ENCODE results near the gene BBS1.

Gene BBS1

DNA sequence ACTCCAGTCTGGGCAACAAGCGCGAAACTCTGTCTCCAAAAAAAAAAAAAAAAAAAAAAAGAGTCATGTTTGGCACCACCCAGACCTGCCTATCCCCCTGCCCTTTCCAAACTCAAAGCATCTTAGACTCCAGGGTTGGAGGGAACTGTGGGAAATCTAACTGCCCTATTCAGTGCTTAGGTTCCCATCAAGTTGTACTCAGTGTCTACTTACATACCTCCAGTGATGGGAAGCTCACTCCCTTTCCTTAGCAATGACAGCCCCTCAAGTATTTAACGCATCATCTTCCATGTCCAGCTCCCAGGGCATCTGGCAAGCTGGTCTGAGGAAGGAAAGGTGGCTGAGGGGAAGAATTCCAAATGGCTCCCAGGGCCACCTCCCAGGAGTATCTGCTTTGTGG is 39.3 kb downstream of the BBS1 start:
- DNase-seq (ENCODE audit: low read depth) = no peak

DNA sequence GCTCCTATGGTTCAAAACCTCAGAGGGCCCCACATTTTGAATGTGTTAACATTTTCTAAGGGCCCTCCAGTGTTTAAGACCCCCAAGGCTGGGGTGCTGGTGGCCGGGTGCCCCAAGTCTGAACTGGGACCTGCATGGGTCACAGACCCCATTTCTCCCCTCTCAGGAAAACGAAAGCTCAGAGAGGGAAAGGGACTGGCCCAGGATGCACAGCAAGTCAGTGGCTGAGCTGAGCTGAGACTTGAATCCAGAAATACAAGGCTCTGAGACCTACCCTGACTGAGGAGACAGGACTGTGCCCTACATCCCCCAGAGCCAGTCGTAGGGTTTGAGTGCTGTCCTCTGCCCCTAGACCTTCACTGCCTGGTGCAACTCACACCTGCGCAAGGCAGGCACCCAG is 40.5 kb downstream of the BBS1 start:
- no peak for DNase-seq (ENCODE audit: low read depth)

DNA sequence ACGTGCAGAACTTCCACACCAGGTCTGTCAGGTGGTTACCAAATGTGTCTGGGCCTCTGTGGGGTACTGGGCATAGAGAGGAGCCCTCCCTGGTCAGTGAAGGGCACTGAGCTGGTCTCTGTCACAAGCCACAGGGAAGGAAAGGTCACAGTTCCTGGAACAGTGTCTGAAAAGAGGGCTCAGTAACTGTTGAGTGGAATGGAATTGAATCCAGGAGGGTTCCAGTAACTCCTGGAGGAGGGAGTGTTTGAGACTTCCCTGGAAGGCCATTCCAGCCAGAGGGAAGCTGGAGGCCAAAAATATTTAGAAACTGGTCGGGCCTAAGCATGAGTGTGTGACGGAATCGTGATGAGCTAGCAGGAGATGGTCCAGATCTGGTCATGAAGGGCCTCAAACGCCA is 44.2 kb downstream of the BBS1 start:
- DNase-seq (ENCODE audit: low read depth) = no peak

DNA sequence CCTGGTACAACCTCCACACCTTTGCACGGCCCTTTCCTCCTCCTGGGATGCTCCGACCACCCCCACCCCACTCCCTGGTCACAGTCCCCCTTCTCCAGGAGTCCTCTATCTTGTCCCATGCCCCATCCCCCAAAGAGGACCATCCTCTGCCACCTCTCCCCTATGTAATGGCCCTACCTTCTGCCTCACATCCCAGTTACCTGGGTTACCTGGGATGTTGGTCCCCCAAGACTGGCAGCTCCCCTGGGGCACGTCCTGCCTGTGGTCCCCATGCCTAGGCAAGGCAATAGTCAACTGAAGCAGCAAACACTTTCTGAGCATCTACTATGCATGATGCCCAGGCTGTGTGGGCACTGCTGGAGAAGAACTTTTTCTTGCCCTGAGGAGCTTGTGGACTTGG is 45.0 kb downstream of the BBS1 start:
- DNase-seq (ENCODE audit: low read depth) = no peak

DNA sequence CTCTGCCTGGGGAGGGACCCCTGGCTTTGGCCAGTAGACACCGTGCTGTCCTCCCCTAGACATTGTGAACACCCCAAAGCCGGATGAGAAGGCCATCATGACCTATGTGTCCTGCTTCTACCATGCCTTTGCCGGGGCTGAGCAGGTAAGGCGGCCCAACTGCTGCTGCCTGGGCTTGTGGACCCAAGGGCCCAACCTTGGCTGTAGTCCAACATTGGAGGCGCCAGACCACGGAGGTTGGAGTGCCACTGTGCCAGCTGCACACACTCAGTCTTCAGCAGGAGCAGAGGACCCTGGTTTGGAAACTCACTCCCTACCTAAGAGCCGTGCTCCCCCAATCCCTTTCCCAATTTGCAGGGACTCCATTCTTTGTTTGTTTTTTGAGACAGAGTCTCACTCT is 45.7 kb downstream of the BBS1 start:
- DNase-seq (ENCODE audit: low read depth) = no peak

DNA sequence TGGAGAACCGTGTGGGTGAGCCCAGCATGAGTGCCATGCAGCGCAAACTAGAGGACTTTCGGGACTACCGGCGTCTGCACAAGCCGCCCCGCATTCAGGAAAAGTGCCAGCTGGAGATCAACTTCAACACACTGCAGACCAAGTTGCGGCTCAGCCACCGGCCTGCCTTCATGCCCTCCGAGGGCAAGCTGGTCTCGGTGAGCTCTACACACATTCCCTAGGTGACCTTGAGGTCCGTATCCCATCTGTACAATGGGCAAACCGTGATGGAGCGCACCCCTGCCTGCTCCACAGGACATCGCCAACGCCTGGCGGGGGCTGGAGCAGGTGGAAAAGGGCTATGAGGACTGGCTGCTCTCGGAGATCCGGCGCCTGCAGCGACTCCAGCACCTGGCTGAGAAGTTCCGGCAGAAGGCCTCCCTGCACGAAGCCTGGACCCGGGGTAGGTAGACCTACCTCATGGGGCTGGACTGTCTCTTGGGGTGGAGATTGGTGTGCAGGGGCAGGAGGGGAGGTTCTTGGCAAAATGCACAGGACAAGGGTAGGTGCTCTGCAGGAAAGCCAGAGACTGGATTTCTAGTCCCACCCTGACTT is 47.4 kb downstream of the BBS1 start:
- DNase-seq (ENCODE audit: low read depth) = no peak

DNA sequence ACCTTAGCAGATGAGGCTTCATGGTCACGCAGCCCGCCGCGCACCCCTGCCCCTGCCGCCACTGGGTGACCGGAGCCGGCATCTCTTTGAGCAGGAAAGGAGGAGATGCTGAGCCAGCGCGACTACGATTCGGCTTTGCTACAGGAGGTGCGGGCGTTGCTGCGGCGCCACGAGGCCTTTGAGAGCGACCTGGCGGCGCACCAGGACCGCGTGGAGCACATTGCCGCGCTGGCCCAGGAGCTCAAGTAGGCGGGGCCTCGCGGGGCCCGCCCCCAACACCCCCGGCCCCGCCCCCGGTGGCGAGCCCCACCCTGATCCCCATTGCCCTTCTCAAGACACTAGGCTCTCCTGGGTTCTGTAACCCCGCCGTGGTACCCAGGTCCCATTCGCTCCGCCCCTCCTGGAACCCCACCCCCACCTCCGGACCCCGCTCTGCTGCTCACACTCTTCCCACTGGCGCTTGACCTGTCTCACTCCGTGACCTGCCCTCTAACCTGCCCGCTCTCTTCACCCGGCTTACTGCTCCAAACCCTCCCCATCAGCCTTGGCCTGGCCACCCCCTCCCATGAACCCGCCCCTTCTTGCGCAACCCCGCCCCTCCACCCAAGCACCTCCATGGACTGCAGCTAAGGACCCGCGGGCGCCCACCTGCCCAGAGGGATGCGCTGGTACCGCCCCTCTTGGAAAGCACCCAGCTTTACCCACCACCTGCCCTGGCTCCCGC is 48.9 kb downstream of the BBS1 start:
- DNase-seq (ENCODE audit: low read depth) = no peak

DNA sequence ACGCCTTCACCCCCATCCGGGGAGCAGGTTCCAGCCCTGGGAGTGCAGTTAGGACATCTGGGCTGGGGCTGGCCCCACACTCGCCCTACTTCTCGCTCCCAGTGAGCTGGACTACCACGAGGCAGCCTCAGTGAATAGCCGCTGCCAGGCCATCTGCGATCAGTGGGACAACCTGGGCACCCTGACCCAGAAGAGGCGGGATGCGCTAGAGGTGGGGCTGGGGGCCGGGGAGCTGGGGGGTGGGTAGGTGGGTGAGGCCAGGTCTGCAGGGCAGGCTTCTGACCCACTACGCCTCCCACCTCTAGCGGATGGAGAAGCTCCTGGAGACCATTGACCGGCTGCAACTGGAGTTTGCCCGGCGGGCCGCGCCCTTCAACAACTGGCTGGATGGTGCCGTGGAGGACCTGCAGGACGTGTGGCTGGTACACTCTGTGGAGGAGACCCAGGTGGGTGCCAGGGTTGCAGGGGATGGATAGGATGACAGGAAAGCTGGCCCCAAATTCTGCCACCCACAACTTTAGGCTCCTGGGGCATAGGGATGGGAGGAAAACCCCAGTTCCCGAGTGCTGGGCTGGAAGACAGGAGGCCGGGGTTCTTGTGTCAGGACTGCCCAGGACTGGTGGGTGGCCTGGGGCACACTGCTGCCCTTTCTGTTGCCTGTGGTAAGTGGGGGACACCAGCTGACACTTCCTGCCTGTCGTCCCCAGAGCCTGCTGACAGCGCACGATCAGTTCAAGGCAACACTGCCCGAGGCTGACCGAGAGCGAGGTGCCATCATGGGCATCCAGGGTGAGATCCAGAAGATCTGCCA is 49.6 kb downstream of the BBS1 start:
- no peak for DNase-seq (ENCODE audit: low read depth)

DNA sequence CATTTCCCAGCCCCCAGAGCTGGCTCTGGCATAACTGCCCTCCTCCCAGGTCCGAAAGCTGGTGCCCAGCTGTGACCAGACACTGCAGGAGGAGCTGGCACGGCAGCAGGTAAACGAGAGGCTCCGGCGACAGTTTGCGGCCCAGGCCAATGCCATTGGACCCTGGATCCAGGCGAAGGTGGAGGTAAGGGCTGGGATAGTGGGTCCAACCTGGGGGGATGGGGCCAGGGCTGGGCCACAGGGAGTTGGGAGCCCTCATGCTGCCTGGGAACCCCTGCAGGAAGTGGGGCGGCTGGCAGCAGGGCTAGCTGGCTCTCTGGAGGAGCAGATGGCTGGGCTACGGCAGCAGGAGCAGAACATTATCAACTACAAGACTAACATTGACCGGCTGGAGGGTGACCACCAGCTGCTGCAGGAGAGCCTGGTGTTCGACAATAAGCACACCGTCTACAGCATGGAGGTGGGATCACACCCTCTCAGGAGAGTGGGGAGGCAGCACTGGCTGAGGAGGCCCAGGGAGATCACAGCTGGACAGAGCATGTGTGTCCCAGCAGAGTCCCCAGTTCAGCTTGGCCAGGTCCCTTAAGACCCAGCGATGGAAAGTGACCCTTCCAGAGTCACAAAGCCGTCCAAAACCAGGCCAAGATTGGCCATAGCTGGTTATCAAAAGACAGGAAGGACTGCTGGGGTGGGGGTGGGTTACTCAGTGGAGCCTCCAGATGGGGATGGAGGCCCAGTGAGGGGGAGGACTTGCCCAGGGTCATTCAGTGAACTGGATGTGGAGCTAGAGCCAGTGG is 50.9 kb downstream of the BBS1 start:
- no peak for DNase-seq (ENCODE audit: low read depth)

DNA sequence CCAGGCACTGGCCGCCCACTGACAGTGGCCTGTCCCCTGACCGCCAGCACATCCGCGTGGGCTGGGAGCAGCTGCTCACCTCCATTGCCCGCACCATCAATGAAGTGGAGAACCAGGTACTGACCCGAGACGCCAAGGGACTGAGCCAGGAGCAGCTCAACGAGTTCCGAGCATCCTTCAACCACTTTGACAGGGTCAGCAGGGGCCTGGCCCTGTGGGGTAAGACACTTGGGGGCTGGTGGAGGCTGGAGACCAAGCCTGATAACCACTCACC is 51.5 kb downstream of the BBS1 start:
- DNase-seq (ENCODE audit: low read depth) = no peak

DNA sequence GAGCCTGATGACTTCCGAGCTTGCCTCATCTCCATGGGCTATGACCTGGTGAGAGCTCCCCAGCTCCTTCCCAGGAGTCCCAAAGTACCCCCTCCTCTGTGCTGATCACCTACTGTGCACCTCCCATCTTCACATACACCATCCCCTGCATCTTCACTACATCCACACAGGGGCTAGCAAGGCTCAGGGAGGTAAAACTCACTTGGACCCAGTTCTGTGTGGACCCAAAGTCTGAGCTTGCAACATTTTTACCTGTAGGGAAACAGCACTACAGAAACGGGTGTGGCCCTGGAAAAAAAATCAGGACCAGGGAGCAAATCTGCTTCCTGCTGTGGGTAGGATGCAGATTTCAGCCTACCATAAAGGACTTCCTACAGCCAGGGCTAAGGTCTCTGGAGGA is 51.8 kb downstream of the BBS1 start:
- DNase-seq (ENCODE audit: low read depth) = no peak

DNA sequence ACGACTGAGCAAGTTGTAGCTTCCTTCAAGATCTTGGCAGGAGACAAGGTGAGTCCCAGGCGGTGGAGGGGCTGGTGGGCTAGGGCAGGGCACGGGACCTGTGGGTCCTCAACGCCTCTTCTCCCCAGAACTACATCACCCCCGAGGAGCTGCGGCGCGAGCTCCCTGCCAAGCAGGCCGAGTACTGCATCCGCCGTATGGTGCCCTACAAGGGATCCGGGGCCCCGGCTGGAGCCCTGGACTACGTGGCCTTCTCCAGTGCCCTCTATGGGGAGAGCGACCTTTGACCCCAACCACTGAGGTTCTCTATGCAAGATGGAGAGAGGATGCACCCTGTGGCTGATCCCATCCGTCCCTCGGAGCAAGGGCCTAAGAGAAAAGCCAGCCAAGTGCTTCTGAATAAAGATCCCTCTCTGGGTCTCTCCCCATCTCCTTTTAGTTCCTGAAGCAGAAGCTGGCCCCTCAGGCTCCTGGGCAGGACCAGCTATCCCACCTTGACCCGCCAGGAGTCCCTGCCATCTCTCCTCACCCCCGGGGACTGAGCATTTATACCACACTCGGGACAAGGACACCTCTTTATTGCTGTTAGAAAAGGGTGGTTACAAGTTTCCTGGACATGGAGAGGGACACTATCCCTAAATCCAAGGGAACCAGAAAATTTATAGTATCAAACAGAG is 52.6 kb downstream of the BBS1 start:
- DNase-seq (ENCODE audit: low read depth) = no peak

DNA sequence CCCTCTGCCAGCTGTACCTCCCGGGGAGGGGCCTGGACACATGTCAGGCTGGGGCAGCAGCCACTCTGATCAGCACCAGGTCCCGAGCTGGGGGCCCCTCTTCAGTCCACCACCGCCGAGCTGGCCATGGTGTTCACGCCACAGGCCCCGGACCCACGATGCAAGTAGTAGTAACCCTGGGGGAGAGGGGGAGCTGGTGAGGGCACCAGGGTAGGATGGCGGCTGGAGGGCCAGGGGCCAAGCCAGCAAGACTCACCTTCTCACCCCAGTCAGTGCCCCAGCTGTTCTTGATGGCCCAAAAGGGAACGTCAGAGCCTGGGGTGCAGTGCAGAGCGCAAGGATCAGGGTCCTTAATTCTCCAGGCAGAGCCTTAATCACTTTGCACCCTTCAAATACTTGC is 53.4 kb downstream of the BBS1 start:
- DNase-seq (ENCODE audit: low read depth) = no peak

DNA sequence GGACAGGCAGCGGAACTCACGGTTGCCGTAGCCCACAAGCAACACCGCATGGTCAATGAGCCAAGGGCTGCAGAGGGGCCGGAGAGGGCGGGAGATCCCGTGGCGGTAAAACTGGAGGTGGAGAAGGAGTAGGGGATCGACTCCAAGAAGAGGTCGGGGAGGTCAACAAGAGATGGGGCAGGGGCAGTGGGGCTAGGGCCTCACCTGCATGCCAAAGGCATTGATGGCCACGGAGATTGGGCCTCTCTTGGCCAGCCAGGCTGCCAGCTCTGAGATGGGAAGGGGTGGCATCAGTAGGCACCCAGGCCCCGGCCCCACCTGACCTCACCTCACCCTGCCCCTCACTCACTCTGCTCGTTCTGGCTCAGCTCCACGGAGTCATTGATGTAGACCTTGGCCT is 54.1 kb downstream of the BBS1 start:
- DNase-seq (ENCODE audit: low read depth) = no peak

DNA sequence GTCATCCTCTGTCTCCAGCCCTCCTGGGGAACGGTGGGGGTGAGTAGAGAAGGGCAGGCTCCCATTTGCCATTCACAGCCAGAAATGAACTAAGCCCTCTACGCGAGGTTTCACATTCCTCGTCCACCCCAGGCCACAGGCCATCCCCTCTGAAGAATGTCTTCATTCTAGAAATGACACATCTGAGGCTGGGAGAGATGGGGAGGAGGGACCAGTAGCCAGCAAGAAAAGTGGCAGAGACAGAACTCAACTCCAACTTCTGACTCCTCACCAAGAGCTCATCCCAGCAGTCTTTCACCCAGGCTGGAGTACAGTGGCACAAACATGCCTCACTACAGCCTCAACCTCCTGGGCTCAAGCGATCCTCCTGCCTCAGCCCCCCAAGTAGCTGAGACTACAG is 54.5 kb downstream of the BBS1 start:
- no peak for DNase-seq (ENCODE audit: low read depth)

DNA sequence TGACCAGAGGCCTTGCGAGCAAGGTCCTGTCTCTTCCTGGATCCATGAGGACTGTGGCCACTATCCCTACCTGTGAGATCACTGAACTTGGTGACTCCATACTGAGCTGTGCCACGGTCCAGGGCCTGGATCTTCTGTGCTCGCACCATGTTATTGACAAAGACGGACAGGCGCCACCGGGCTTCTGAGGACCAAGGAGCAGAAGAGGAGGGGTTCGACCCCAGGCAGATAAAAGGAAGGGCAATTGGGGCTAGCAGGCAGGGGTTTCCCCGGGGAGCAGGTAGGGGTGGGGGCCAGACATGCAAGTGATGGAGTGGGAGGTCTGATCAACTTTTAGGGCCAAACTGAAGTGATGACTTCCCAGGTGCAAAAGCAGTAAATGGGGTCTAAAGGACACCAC is 55.8 kb downstream of the BBS1 start:
- DNase-seq (ENCODE audit: low read depth) = no peak

DNA sequence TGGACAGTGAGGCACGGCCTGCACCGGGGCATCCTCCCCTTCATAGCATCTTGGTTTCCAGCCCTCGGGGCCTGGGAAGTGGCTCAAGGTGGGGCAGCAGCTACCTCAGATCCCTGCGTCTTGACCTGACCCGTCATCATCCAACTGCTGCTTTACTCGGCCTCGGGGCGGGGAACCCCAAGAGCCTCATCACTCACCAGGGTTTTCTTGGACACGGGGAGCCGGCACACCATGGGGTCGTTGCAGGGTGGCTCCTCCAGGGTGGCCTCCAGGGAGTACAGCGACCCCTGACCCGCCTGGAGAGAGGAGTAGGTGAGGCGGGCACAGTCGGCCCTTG is 57.3 kb downstream of the BBS1 start:
- DNase-seq (ENCODE audit: low read depth) = no peak

DNA sequence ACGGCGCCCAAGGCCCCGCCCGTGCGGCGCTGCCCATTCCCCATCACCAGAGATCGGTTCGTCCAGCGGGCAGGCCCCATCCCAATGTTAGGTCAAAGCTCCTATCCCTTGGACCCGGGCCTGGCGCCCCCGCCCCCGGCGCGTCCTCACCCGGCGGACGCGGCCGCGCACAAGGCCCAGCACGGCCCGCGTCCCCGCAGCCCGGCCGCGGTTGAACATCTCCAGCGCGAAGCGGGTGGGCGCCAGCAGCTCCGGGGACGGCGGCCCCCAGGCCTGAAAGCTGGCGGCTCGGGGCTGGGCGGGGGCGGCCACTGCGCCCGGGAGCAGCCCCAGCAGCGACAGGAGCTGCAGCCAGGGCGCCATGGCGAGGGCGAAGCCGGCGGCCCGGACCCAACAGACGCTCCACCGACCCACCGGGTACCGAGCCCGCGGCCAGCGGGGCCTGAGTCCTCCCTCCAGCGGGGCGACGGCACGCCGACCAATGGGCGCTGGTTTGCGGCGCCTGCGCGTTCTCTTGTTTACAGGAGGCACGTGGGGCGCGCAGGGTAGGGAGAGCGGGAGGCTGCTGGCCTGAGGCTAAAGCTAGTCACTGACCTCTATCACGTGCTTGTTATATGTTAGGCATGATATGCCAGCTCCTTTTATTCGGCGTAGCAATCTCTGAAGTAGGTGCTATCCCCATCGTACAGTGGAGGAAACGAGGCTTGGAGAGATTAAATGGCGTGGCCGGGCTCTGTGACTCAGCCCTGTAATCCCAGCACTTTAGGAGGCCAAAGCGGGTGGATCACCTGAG is 57.9 kb downstream of the BBS1 start, which contains the start of gene CTSF:
TSS of gene CTSF (minus strand) at position 483 of the 793 bp plus-strand sequence. CDS start at position 363, 120 bp downstream.
- DNase-seq (ENCODE audit: low read depth) = no peak

DNA sequence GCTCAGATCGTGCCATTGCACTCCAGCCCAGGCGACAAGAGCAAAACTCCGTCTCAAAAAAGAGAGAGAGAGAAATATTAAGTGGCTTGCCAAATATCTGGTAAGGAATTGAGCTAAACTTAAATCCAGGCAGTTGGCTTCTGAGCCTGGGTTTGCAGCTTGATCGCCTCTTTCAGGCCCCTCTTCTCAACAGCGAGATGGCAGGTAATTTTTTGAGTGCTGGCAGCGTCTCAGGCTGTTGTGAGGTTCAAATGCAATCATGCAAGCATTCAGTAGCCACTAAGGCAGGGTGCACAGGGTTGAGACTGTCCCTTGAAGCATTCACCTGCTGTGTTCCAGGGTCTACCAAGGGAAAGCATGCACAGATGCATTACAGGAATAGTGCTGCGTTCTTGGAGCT is 58.6 kb downstream of the BBS1 start:
- DNase-seq (ENCODE audit: low read depth) = no peak

DNA sequence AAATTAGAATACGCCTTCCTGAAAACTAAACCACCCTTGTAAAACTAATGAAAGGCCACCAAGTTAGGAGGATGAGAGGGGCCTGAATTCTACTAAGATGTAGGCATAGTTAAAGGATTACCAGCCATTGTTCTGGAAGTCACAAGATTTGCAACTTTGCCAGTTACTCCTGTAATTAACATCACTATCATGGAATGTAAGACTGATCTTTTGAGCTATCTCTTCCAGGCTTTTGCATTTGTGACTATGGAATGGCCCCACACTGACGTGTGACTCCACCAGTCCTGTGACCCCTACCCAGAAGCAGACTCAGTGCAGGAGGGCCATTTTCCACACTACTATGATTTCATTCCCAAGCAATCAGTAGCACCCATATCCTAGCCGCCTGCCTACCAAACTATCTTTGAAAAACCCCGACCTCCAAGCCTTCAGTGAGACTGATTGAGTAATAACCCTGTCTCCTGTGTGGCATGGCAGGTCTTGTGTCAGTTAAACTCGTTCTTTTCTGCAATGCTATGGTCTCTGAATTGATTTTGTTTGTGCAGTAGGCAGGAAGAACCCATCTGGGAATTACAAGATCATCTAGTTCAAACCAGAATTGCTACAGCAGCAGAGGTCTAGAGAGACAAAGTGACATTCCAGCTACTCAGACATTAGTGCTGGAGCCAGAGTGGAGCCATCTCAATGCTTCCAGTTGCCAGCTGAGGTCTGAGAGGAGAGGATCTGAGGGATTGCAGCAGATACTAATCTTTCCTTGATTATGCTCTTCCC is 59.8 kb downstream of the BBS1 start:
- no peak for DNase-seq (ENCODE audit: low read depth)

DNA sequence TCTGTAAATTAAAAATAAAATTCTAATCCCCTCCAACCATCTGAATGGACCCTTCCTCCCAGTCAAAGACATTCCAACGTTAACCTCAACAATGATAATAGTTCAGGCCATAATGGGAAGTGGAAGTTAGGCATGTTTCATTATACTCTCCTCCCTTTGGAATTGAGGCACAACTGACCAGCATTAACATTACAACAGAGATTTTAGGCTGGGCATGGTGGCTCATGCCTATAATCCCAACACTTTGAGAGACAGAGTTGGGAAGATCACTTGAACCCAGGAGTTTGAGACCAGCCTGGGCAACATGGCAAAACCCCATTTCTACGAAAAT is 60.4 kb downstream of the BBS1 start:
- DNase-seq (ENCODE audit: low read depth) = no peak
